Stimulated activated CD4-positive, alpha-beta T cell treated with anti-CD3 and anti-CD28 coated beads, Interleukin-1b, Interleukin-23, amount 100 ng/mL, for 48 hours (primary cell): ENCODE results near the gene OFD1.

ENCODE experiments used
- DNase-seq: peaks from one replicate; pipeline ENCODE4 v3.0.0-alpha.2; 2020

OFD1 gene, protein sequence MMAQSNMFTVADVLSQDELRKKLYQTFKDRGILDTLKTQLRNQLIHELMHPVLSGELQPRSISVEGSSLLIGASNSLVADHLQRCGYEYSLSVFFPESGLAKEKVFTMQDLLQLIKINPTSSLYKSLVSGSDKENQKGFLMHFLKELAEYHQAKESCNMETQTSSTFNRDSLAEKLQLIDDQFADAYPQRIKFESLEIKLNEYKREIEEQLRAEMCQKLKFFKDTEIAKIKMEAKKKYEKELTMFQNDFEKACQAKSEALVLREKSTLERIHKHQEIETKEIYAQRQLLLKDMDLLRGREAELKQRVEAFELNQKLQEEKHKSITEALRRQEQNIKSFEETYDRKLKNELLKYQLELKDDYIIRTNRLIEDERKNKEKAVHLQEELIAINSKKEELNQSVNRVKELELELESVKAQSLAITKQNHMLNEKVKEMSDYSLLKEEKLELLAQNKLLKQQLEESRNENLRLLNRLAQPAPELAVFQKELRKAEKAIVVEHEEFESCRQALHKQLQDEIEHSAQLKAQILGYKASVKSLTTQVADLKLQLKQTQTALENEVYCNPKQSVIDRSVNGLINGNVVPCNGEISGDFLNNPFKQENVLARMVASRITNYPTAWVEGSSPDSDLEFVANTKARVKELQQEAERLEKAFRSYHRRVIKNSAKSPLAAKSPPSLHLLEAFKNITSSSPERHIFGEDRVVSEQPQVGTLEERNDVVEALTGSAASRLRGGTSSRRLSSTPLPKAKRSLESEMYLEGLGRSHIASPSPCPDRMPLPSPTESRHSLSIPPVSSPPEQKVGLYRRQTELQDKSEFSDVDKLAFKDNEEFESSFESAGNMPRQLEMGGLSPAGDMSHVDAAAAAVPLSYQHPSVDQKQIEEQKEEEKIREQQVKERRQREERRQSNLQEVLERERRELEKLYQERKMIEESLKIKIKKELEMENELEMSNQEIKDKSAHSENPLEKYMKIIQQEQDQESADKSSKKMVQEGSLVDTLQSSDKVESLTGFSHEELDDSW

GRCh38 chrX:13734278-13735172 is at the start of gene OFD1, which contains the start of gene TRAPPC2:
Gene OFD1 (plus strand): TSS chrX:13734748. CDS start chrX:13735072, 324 bp downstream.
Gene TRAPPC2 (minus strand): TSS chrX:13734620. CDS start chrX:13719963, 14,657 bp downstream.
- peak; percentile 90 for DNase-seq

DNA sequence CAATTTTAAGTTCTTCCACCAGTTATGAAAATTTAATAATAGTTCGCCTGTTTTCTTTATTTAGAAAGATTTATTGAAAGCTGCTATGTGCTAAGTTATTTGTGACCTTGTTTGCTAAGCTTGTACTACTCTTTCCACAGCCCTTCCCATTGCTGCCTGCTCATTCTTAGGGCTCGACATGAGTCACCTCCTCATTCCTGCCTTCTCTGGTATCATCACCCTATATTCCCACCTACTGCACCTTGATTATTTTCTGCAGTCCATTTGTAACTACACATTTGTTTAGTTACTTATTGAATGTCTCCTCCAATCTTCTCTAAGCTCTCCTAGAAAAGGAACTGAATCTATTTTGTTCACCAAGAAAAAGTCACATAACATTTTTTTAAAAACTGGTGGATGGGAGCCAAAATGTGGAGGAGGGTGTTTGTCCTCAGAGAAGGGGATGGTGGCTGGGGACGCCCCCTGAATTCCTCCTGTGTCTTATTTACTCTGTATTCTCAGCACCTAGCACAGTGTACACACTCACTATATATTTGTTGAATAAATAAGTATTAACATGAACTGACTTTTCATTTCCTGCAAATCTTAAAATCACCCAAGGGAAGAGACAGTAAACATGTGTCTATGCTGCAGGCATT is 49.3 kb upstream of the OFD1 start:
- DNase-seq: no peak

GRCh38 chrX:13687203-13687602 is 47.3 kb upstream of the OFD1 start:
- no peak for DNase-seq

- no peak for DNase-seq
Measured at GRCh38 chrX:13688384-13688957, 46.1 kb upstream of the OFD1 start.

- DNase-seq: peak; percentile 82
Measured at GRCh38 chrX:13688958-13689740, 45.4 kb upstream of the OFD1 start, which contains the start of gene RAB9A. Gene RAB9A (plus strand): TSS chrX:13689128. CDS start chrX:13708747, 19,619 bp downstream.

GRCh38 chrX:13689741-13690211 is 44.8 kb upstream of the OFD1 start:
- DNase-seq: no peak

DNA sequence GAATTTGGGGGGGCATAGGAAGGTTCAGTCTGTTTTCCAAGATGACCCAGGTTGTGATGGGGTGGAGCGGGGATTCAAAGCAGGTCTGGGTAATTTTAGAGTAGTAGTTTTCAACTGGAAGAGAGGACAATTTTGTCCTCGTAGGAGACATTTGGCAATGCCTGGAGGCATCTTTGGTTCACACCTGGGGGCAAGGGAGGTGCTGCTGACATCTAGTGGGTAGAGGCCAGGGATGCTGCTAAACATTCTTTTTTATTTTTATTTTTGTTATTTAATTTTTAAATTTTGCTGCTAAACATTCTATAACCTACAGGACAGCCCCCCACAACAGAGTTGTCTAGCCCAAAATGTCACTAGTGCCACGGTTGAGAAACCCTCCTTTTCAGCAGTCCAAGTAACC is 43.7 kb upstream of the OFD1 start:
- DNase-seq: no peak

GRCh38 chrX:13691841-13692371 is 42.6 kb upstream of the OFD1 start:
- DNase-seq: no peak

DNA sequence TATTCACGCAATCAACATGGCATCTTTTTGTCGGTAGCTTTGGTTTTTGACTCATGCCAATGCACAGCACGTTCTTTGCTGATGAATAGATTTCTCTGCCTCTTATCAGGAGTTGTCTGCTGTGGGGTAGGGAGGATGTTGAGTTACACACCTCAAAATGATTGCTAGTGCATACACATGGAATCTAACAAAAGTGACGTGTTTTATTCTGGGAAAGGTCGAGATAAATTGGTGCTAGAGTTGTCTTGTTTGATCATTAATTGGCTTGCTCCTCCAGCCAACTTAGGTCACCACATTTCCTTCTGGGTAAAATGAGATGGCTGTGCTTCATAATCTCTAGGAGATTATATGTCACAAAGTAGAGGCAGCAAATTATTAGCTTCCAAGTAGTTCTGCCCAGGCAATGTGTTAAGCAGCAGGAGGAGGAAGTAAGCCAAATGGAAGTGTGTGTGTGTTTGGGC is 41.7 kb upstream of the OFD1 start:
- DNase-seq: no peak

- no peak for DNase-seq
Measured at GRCh38 chrX:13693341-13693961, 41.1 kb upstream of the OFD1 start.

GRCh38 chrX:13694359-13694758 is 40.2 kb upstream of the OFD1 start:
- DNase-seq: no peak

DNA sequence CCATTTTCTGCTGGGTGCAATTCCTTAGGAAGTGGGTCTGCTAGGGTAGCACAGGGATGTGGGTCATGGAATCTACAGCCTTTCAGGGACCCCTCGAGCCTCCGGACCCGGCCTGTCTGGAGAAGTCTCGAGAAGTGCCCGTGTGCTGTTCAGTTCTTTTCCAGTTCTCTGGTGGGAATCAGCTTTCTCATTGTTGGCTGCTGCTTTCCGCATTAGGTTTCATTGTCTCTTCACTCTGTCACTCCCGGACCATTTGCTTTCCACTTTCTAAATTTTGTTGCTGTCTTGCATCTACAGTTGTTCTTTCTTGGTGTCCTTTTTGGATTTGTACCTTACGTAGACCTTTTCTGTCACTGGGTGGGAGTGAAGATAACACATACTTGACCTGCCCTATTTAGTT is 39.6 kb upstream of the OFD1 start:
- DNase-seq: no peak

DNA sequence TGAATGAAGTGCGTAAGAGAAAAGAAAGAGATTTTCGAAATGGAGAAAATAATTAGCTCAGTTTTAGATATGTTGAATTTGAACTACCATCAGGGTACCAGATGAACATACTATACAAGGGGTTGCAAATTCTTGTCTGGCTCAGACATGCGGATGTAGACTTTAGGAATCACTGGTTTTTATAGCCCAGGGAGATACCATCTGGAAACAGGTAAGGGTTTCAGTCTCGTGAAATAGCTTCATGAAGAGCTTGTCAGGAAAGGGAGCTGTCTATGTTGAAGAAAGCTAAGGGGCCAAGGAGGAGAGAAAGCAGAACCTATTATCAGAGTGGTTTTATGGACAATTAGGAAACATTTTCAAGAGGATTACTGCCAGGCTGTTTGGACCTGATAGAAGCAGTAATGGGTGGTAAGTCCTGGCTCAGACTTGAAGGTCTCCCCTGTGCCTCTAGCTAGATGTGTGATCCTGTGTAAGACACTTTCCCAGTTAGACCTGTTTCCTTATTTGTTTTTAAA is 38.9 kb upstream of the OFD1 start:
- DNase-seq: no peak

DNA sequence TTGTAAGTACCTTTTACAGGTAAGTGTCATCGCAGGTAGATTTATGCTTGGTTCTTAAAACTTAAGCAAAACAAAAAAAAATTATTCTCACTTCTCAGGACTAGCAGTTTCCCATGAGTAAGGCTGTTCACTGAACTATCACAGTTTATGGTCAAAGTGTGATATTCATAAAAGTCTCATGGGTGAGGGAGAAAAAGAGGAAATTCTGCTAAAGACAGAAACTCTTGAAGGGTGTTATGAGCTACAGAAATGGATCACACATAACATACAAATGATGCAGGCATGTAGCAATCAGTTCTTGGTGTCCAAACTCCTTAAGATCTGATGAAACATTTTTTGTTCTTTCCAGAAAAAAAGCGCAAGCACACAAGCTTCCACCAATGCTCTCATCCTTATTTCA is 37.1 kb upstream of the OFD1 start:
- no peak for DNase-seq

- DNase-seq: no peak
Measured at GRCh38 chrX:13697976-13698375, 36.6 kb upstream of the OFD1 start.

- no peak for DNase-seq
Measured at GRCh38 chrX:13698432-13698831, 36.1 kb upstream of the OFD1 start.

DNA sequence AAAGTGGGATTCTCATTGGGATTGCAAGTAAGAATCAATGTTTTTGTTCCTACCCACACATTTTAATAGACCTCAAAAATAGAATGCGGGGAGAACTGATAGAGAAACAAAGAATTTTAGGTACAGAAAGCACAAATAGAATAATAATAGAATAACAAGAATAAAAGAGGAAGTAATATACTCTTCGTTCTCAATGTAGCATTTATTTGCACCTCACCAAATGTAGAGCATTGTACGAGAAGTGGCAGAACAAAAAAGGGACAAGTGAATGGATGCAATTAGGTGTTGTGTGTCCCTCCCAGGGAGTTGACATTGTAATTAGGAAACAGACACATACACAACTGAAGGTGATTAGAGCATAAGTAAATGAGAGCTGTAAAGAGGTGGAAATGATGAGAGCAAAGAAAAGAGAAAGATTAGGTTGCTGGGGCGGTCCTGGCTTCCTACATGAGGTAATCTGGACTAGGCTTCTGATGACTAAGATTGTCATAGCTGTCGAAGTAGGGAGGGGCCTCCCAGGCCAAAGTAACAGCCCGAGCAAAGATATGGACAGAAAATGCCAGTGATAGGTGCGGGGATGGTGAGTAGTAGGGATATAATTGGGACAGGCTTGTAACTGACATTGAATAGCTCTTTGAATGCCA is 35.2 kb upstream of the OFD1 start:
- no peak for DNase-seq

- DNase-seq: no peak
Measured at GRCh38 chrX:13700380-13700779, 34.2 kb upstream of the OFD1 start.
